SK-N-SH (cell line): ENCODE data around the gene GPR146. TPM values are rescaled to one million over a fixed set of nuclear protein-coding genes. Genes with fewer than 3 reads are reported as not detected.

Source experiments
- CTCF ChIA-PET: fragments of 300-600, 350-600 bp; formaldehyde crosslinking; extraction: SDS; loops from one replicate; lab custom pipeline; 2021; lab: Yijun Ruan, JAX
- POLR2A ChIA-PET: fragments of 350-600 bp; sonication (Branson Sonifier 250); formaldehyde crosslinking; extraction: SDS; loops from one replicate; lab custom pipeline; 2020; ENCODE audit warnings: antibody characterized with exemption, inconsistent platforms; lab: Yijun Ruan, JAX
- DNase-seq: peaks from one replicate; pipeline ENCODE4 v3.0.0; 2012
- H2AFZ ChIP-seq: fragments of 200-600 bp; sonication (generic); 2 replicates; pipeline ENCODE4 v1.8.1; 2016; ENCODE audit warnings: antibody characterized with exemption, mild to moderate bottlenecking, low read depth
- H3F3A ChIP-seq: fragments of 200-600 bp; sonication (generic); replicated peaks from 2 replicates; pipeline ENCODE3; 2016; ENCODE audit warnings: antibody characterized with exemption, mild to moderate bottlenecking; ENCODE audit not compliant: insufficient read depth
- H3K27ac ChIP-seq, 2 experiments: fragments of 200-500 bp in 1 of 2; fragments of 200-600 bp in 1 of 2; sonication (Bioruptor generic) in 1 of 2; sonication (generic), shearing (Covaris generic) in 1 of 2; 2 replicates each; pipeline versions ENCODE4 v1.5.1 to v1.6.1; 2014 to 2016; ENCODE audit warnings: low read depth in 2 of 2, inconsistent platforms in 1 of 2, low read length in 1 of 2, mild to moderate bottlenecking in 1 of 2, mixed read lengths in 1 of 2
- H3K27me3 ChIP-seq: fragments of 200-600 bp; sonication (generic), shearing (Covaris generic); 2 replicates; pipeline ENCODE4 v1.6.1; 2016; ENCODE audit warnings: mixed run types; ENCODE audit not compliant: insufficient read depth
- H3K36me3 ChIP-seq, 2 experiments: fragments of 200-500 bp in 1 of 2; fragments of 200-600 bp in 1 of 2; sonication (Bioruptor generic) in 1 of 2; sonication (generic) in 1 of 2; replicated peaks in 1 of 2; 2 replicates each; pipeline versions ENCODE3 to v1.5.1; 2014 to 2016; ENCODE audit warnings: low read length in 1 of 2, mild to moderate bottlenecking in 1 of 2; ENCODE audit not compliant: insufficient read depth in 2 of 2, control insufficient read depth in 1 of 2
- H3K4me1 ChIP-seq, 2 experiments: fragments of 200-500 bp in 1 of 2; fragments of 200-600 bp in 1 of 2; sonication (Bioruptor generic) in 1 of 2; sonication (generic), shearing (Covaris generic) in 1 of 2; 2 replicates each; pipeline versions ENCODE4 v1.5.1 to v1.6.1; 2014 to 2016; ENCODE audit warnings: low read depth in 1 of 2, low read length in 1 of 2, mixed run types in 1 of 2; ENCODE audit not compliant: insufficient read depth in 2 of 2, control insufficient read depth in 1 of 2
- H3K4me2 ChIP-seq: fragments of 200-600 bp; sonication (generic), shearing (Covaris generic); 2 replicates; pipeline ENCODE4 v1.6.1; 2017; ENCODE audit warnings: mixed run types
- H3K4me3 ChIP-seq, 2 experiments: fragments of 200-500 bp in 1 of 2; fragments of 200-600 bp in 1 of 2; sonication (Bioruptor generic) in 1 of 2; sonication (generic), shearing (Covaris generic) in 1 of 2; 2 replicates each; pipeline versions ENCODE4 v1.5.1 to v1.8.1; 2014 to 2016; ENCODE audit warnings: low read depth in 2 of 2, inconsistent platforms in 1 of 2, low read length in 1 of 2, mild to moderate bottlenecking in 1 of 2, mixed read lengths in 1 of 2, moderate library complexity in 1 of 2
- H3K79me2 ChIP-seq: fragments of 200-600 bp; sonication (generic); 2 replicates; pipeline ENCODE4 v1.8.1; 2017; ENCODE audit warnings: mild to moderate bottlenecking; ENCODE audit not compliant: insufficient read depth
- H3K9ac ChIP-seq: fragments of 200-600 bp; sonication (generic); 2 replicates; pipeline ENCODE4 v1.6.1; 2017; ENCODE audit warnings: mixed run types
- H3K9me2 ChIP-seq: fragments of 200-600 bp; sonication (generic); 2 replicates; pipeline ENCODE4 v1.6.1; 2017; ENCODE audit warnings: mixed run types
- H3K9me3 ChIP-seq: fragments of 200-600 bp; sonication (generic); 2 replicates; pipeline ENCODE4 v1.6.1; 2017; ENCODE audit warnings: mixed run types, mild to moderate bottlenecking, moderate library complexity
- H4K20me1 ChIP-seq: fragments of 200-600 bp; sonication (generic); 2 replicates; pipeline ENCODE4 v1.6.1; 2017; ENCODE audit warnings: mild to moderate bottlenecking, mixed run types; ENCODE audit not compliant: insufficient read depth
- CTCF ChIP-seq: fragments of 200-600 bp; sonication (generic); IDR thresholded peaks from 2 replicates; pipeline ENCODE4 v1.6.1; 2017; ENCODE audit warnings: antibody characterized with exemption, mild to moderate bottlenecking, moderate library complexity
- EZH2phosphoT487 ChIP-seq: fragments of 200-600 bp; sonication (generic); IDR thresholded peaks from 2 replicates; pipeline ENCODE4 v1.6.1; 2017; ENCODE audit warnings: low read depth, mixed run types, mild to moderate bottlenecking, antibody characterized with exemption, moderate library complexity, borderline replicate concordance
- FOXM1 ChIP-seq: IDR thresholded peaks from 2 replicates; pipeline ENCODE4 v1.4.0; 2012; ENCODE audit warnings: low read depth, mild to moderate bottlenecking
- IRF3 ChIP-seq: fragments of 150-350 bp; IDR thresholded peaks from 2 replicates; pipeline ENCODE4 v1.6.1; 2016; ENCODE audit warnings: mild to moderate bottlenecking, low read depth, low read length
- MAX ChIP-seq: IDR thresholded peaks from 2 replicates; pipeline ENCODE4 v1.4.0; 2012; ENCODE audit warnings: low read depth
- MXI1 ChIP-seq: IDR thresholded peaks from 2 replicates; pipeline ENCODE4 v1.6.1; 2012; ENCODE audit warnings: mild to moderate bottlenecking, low read depth, low read length, improper control_type of control experiment
- PBX3 ChIP-seq: IDR thresholded peaks from 2 replicates; pipeline ENCODE4; 2012
- SMC3 ChIP-seq: IDR thresholded peaks from 2 replicates; pipeline ENCODE4 v1.6.1; 2012; ENCODE audit warnings: low read depth, low read length, improper control_type of control experiment
- TAF1 ChIP-seq: IDR thresholded peaks from 2 replicates; pipeline ENCODE4 v1.6.1; 2012; ENCODE audit warnings: low read depth, mild to moderate bottlenecking, low read length, moderate library complexity, borderline replicate concordance
- USF1 ChIP-seq: IDR thresholded peaks from 2 replicates; pipeline ENCODE4 v1.4.0; 2012; ENCODE audit warnings: low read depth, borderline replicate concordance
- ZBTB33 ChIP-seq: IDR thresholded peaks from 2 replicates; pipeline ENCODE4 v1.4.0; 2012; ENCODE audit warnings: low read depth, borderline replicate concordance
- WGBS: methylation state at CpG from one replicate; pipeline ENCODE4 v1.1.6; 2017; ENCODE audit warnings: low lambda C conversion rate; 5-methylcytosine and 5-hydroxymethylcytosine counted together
- polyA plus RNA-seq, 3 experiments: library from polyadenylated mRNA; depleted of rRNA; stranded (reverse); fragments of >200 nt; gene quantifications; 2 replicates each; pipeline ENCODE4 v1.2.3, GENCODE V29; 2012

Gene GPR146
- polyA plus RNA-seq, 1 of the 3 experiments (the other 2 are of a cell fraction), result 1.4 TPM

GRCh38 chr7:1100834-1101562 lies 56.7 kb downstream of the GPR146 start:
- Histone ChIP-seq H3K27me3 (no peaks in the 10 kb centered on the region), H3K9ac (no peak overlapping the region), H3K79me2 (peaks cover 17% of the 10 kb centered on the region; the same call in 1 of the 2 replicates), H3K4me1 (peaks cover 8 to 34% of the 10 kb centered on the region in 2 experiments; a peak in 3 of 4 replicates), H4K20me1 (peaks cover 24% of the 10 kb centered on the region), H2AFZ (no peak overlapping the region), H3K36me3 (peaks cover 0 to 15% of the 10 kb centered on the region in 2 experiments), H3K9me2 (no peaks in the 10 kb centered on the region), H3K4me2 (no peak overlapping the region), H3K4me3 (no peak overlapping the region), H3K27ac (peak overlapping the region in 1 of 2 experiments; percentile 61; a peak in 1 of 4 replicates), H3F3A (no peaks in the 10 kb centered on the region), H3K9me3 (no peaks in the 10 kb centered on the region)
- ChIA-PET POLR2A (no interaction called here), CTCF (interaction anchor here (1.4 to 9.8 kb wide), 5 partner anchors 13 to 108 kb away, joined by 3 to 79 read pairs (median 4); partner anchors contain the start of gene GPER1)
- TF ChIP-seq PBX3 (no peak), TAF1 (no peak), ZBTB33 (no peak), MAX (no peak), USF1 (no peak), IRF3 (no peak), FOXM1 (no peak), SMC3 (no peak), MXI1 (no peak), EZH2phosphoT487 (no peak), CTCF (no peak)
- DNase-seq, result no peak
- WGBS, result 82% methylated on average over 31 of the region's 34 CpGs
